Spleen (tissue), 7 donors: Measurements from ENCODE around the gene CYGB.

Source experiments
- CTCF ChIP-seq, 11 experiments: fragments of 200-600 bp in 7 of 11; fragments of 450-650 bp in 4 of 11; sonication (generic) in 4 of 11; IDR thresholded peaks in 8 of 11; conservative IDR thresholded peaks in 3 of 11; 1 replicate in 7 of 11; 2 replicates in 4 of 11; pipeline versions ENCODE4 v1.4.0 to v1.8.0; 2016 to 2021; ENCODE audit warnings: antibody characterized with exemption in 11 of 11, inconsistent platforms in 4 of 11, mild to moderate bottlenecking in 1 of 11
- POLR2A ChIP-seq, 3 donors: fragments of 450-650 bp; IDR thresholded peaks; one replicate each; pipeline ENCODE4 v1.5.1; 2017; ENCODE audit warnings: antibody characterized with exemption in 3 of 3, mild to moderate bottlenecking in 1 of 3
- POLR2AphosphoS5 ChIP-seq, 3 donors: sonication (generic); formaldehyde crosslinking; IDR thresholded peaks; one replicate each; pipeline ENCODE4 v1.5.1; 2017; ENCODE audit warnings: antibody characterized with exemption in 3 of 3
- donor health status: DM: no; HTN: no; CAD: no; lungs with moderate emphysema.
- donor health status: DM: no; HTN: no; CAD: no.
- donor health status: DM: no; HTN: no; CAD: no.

- TF ChIP-seq CTCF (IDR thresholded peaks at IDR 0.05 in 8 of 11, conservative IDR thresholded peaks at IDR 0.05 in 3 of 11) = peak; percentile 96 to 99 (median 99)
- no peak for TF ChIP-seq POLR2A (IDR thresholded peaks at IDR 0.05)
- TF ChIP-seq POLR2AphosphoS5 (IDR thresholded peaks at IDR 0.05) = peak; percentile 62 to 69 (median 66)
Measured at GRCh38 chr17:76506408-76507345, 30.8 kb downstream of the CYGB start.
